HG03039 (cell line): ENCODE results near the gene TMEM33.
"Not testable (repeated sequence)": the region's sequence is repeated elsewhere in the genome, so short reads cannot be mapped to it uniquely, and the experiment has no call there.

Experiments used
- ATAC-seq: cut with Tn5 transposase; IDR thresholded peaks from one replicate; pipeline ENCODE4 v1.9.1; 2021; ENCODE audit warnings: mild to moderate bottlenecking, moderate library complexity; ENCODE audit not compliant: unreplicated experiment

Gene TMEM33

GRCh38 chr4:41934901-41935651, at the start of gene TMEM33:
Gene TMEM33, plus strand, starts transcription at chr4:41935429. Its CDS starts 56 bp downstream, at chr4:41935485.
- peak; percentile 84 for ATAC-seq

GRCh38 chr4:41885456-41885855, 49.8 kb upstream of the TMEM33 start:
- no peak for ATAC-seq

GRCh38 chr4:41887277-41887676, 48.0 kb upstream of the TMEM33 start:
- ATAC-seq: no peak

- no peak for ATAC-seq
Measured at GRCh38 chr4:41887821-41888686, 47.2 kb upstream of the TMEM33 start.

GRCh38 chr4:41888687-41889074, 46.5 kb upstream of the TMEM33 start:
- no peak for ATAC-seq

- ATAC-seq: no peak
Measured at GRCh38 chr4:41889317-41889716, 45.9 kb upstream of the TMEM33 start.

- no peak for ATAC-seq
Measured at GRCh38 chr4:41890085-41890484, 45.1 kb upstream of the TMEM33 start.

GRCh38 chr4:41896648-41897047, 38.6 kb upstream of the TMEM33 start:
- ATAC-seq: no peak

GRCh38 chr4:41897698-41898097, 37.5 kb upstream of the TMEM33 start:
- ATAC-seq: no peak

GRCh38 chr4:41909136-41909535, 26.1 kb upstream of the TMEM33 start:
- ATAC-seq: not testable (repeated sequence)

GRCh38 chr4:41912546-41912945, 22.7 kb upstream of the TMEM33 start:
- no peak for ATAC-seq

- no peak for ATAC-seq
Measured at GRCh38 chr4:41913509-41913908, 21.7 kb upstream of the TMEM33 start.

- ATAC-seq: no peak
Measured at GRCh38 chr4:41918278-41918677, 17.0 kb upstream of the TMEM33 start.

GRCh38 chr4:41920416-41920815, 14.8 kb upstream of the TMEM33 start:
- ATAC-seq: not testable (repeated sequence)

- no peak for ATAC-seq
Measured at GRCh38 chr4:41921476-41921875, 13.8 kb upstream of the TMEM33 start.

- no peak for ATAC-seq
Measured at GRCh38 chr4:41927796-41928499, 7.3 kb upstream of the TMEM33 start.

GRCh38 chr4:41930139-41930831, 4.9 kb upstream of the TMEM33 start:
- no peak for ATAC-seq

- ATAC-seq: no peak
Measured at GRCh38 chr4:41932988-41933387, 2.2 kb upstream of the TMEM33 start.

- no peak for ATAC-seq
Measured at GRCh38 chr4:41933997-41934503, 1.2 kb upstream of the TMEM33 start.

- ATAC-seq: no peak
Measured at GRCh38 chr4:41934514-41934900, 722 bp upstream of the TMEM33 start.

GRCh38 chr4:41935652-41936021, 408 bp downstream of the TMEM33 start:
- ATAC-seq: peak; percentile 15
